GM12878 (cell line): ENCODE measurements around the gene FAM170B. TPM values are rescaled to one million over a fixed set of nuclear protein-coding genes. Genes with fewer than 3 reads are reported as not detected.

Source experiments
- ATAC-seq: fragments of 200-7000 bp; cut with Tn5 transposase; 3 replicates; pipeline ENCODE4 v1.9.1; 2020; ENCODE audit warnings: mild to moderate bottlenecking, moderate library complexity
- BruUV-seq: library from RNA; stranded (reverse); fragments of 400-500 nt; replicated peaks from 2 replicates; lab custom pipeline; 2021; lab: Mats Ljungman, UMichigan
- CTCF ChIA-PET: fragments of 300-600 bp; sonication (Branson Sonifier 250); formaldehyde crosslinking; extraction: SDS; loops from one replicate; lab custom pipeline; 2021; ENCODE audit warnings: inconsistent platforms; lab: Yijun Ruan, JAX
- POLR2A ChIA-PET: fragments of 350-600 bp; formaldehyde crosslinking; extraction: SDS; loops from one replicate; lab custom pipeline; 2021; ENCODE audit warnings: inconsistent platforms; lab: Charles Lee
- RAD21 ChIA-PET: fragments of 300-600 bp; sonication (Branson Sonifier 250); formaldehyde crosslinking; loops from one replicate; lab custom pipeline; 2023; ENCODE audit warnings: antibody characterized with exemption; ENCODE audit not compliant: unreplicated experiment; lab: Charles Lee
- SMC1A ChIA-PET: fragments of 300-600 bp; sonication (Branson Sonifier 250); formaldehyde crosslinking; loops from one replicate; lab custom pipeline; 2023; ENCODE audit not compliant: unreplicated experiment, uncharacterized antibody; lab: Charles Lee
- DNase-seq: peaks from one replicate; pipeline ENCODE4 v3.0.0-alpha.2; 2011; ENCODE audit warnings: low read depth, low spot score
- FAIRE-seq: peaks from 3 replicates; lab custom pipeline; 2011; peaks lifted over from hg19 to GRCh38; lab: Jason Lieb, UNC
- H2AFZ ChIP-seq: 2 replicates; pipeline ENCODE4 v1.6.0; 2011; ENCODE audit warnings: low read depth, low read length, control low read depth; ENCODE audit not compliant: control insufficient read depth
- H3K27ac ChIP-seq: 2 replicates; pipeline ENCODE4 v1.5.1; 2011; ENCODE audit warnings: control low read depth; ENCODE audit not compliant: control insufficient read depth, insufficient read depth
- H3K27me3 ChIP-seq, 2 experiments: replicated peaks in 1 of 2; 2 replicates each; pipeline versions ENCODE4 v1.6.0 to v1.6.1; 2011; ENCODE audit warnings: low read length in 1 of 2; ENCODE audit not compliant: control insufficient read depth in 2 of 2, insufficient read depth in 2 of 2
- H3K36me3 ChIP-seq, 2 experiments: 2 replicates each; pipeline ENCODE4 v1.5.1; 2011; ENCODE audit warnings: low read length in 1 of 2; ENCODE audit not compliant: control insufficient read depth in 2 of 2, insufficient read depth in 2 of 2
- H3K4me1 ChIP-seq: 2 replicates; pipeline ENCODE4 v1.6.1; 2011; ENCODE audit warnings: mild to moderate bottlenecking, low read length, moderate library complexity, mixed read lengths; ENCODE audit not compliant: control insufficient read depth, insufficient read depth
- H3K4me2 ChIP-seq: 2 replicates; pipeline ENCODE4 v1.6.0; 2011; ENCODE audit warnings: control low read depth; ENCODE audit not compliant: control insufficient read depth, insufficient read depth
- H3K4me3 ChIP-seq: fragments of 200-600 bp; sonication (generic); 2 replicates; pipeline ENCODE4 v1.5.1; 2016
- H3K79me2 ChIP-seq: 2 replicates; pipeline ENCODE4 v1.6.0; 2011; ENCODE audit warnings: low read length; ENCODE audit not compliant: control insufficient read depth, insufficient read depth
- H3K9ac ChIP-seq: 2 replicates; pipeline ENCODE4 v1.8.0; 2011; ENCODE audit warnings: low read length, control low read depth, mixed read lengths; ENCODE audit not compliant: control insufficient read depth, insufficient read depth
- H3K9me3 ChIP-seq: replicated peaks from 3 replicates; pipeline ENCODE4 v1.5.1; 2011; ENCODE audit warnings: mild to moderate bottlenecking, low read length; ENCODE audit not compliant: control insufficient read depth, insufficient read depth
- H4K20me1 ChIP-seq: 2 replicates; pipeline ENCODE4 v1.6.0; 2011; ENCODE audit not compliant: control insufficient read depth, insufficient read depth
- ATF7 ChIP-seq: fragments of 450-650 bp; IDR thresholded peaks from 2 replicates; pipeline ENCODE4 v1.6.1; 2016; ENCODE audit warnings: low read depth, mild to moderate bottlenecking
- BHLHE40 ChIP-seq, 2 experiments: fragments of 450-650 bp in 1 of 2; IDR thresholded peaks; 2 replicates each; pipeline ENCODE4 v1.6.1; 2011 to 2017; ENCODE audit warnings: low read depth in 2 of 2, borderline replicate concordance in 1 of 2, improper control_type of control experiment in 1 of 2, low read length in 1 of 2, mild to moderate bottlenecking in 1 of 2
- CREB1 ChIP-seq: IDR thresholded peaks from 2 replicates; pipeline ENCODE4 v1.6.1; 2012; ENCODE audit warnings: low read depth, mild to moderate bottlenecking, inconsistent platforms
- E2F8 ChIP-seq: fragments of 450-650 bp; IDR thresholded peaks from 2 replicates; pipeline ENCODE4 v1.6.1; 2018; ENCODE audit warnings: mild to moderate bottlenecking, low read depth, moderate library complexity; ENCODE audit not compliant: partially characterized antibody
- ETV6 ChIP-seq, 2 experiments: fragments of 450-650 bp in 1 of 2; IDR thresholded peaks in 1 of 2; conservative IDR thresholded peaks in 1 of 2; 2 replicates each; pipeline ENCODE4 v1.6.1; 2014; ENCODE audit warnings: antibody characterized with exemption in 1 of 2, borderline replicate concordance in 1 of 2, low read depth in 1 of 2, mild to moderate bottlenecking in 1 of 2, moderate library complexity in 1 of 2
- MLLT1 ChIP-seq: fragments of 450-650 bp; IDR thresholded peaks from 2 replicates; pipeline ENCODE4 v1.6.1; 2016; ENCODE audit warnings: mild to moderate bottlenecking
- NFXL1 ChIP-seq: fragments of 450-650 bp; IDR thresholded peaks from 2 replicates; pipeline ENCODE4 v1.6.1; 2017; ENCODE audit warnings: antibody characterized with exemption, mild to moderate bottlenecking, borderline replicate concordance
- TCF7 ChIP-seq: IDR thresholded peaks from 2 replicates; pipeline ENCODE4 v1.6.1; 2014; ENCODE audit warnings: antibody characterized with exemption, borderline replicate concordance
- ZBED1 ChIP-seq: IDR thresholded peaks from 2 replicates; pipeline ENCODE4 v1.6.1; 2016; ENCODE audit warnings: borderline replicate concordance
- WGBS: methylation state at CpG from one replicate; pipeline ENCODE4 v1.1.6; 2016; ENCODE audit warnings: low lambda C conversion rate; ENCODE audit not compliant: insufficient replicate concordance, insufficient coverage; ENCODE audit errors: missing lambda C conversion rate; 5-methylcytosine and 5-hydroxymethylcytosine counted together
- in situ Hi-C: fragments of 300-500 bp; cut with MboI; formaldehyde crosslinking; loops from 9 replicates; pipeline ENCODE4 v1.14.3; 2018; ENCODE audit warnings: mixed read lengths
- intact Hi-C: fragments of 100-400 bp; cut with micrococcal nuclease; formaldehyde crosslinking; loops from one replicate; pipeline ENCODE4 v1.14.2; 2022; ENCODE audit not compliant: unreplicated experiment
- polyA plus RNA-seq, 11 experiments: library from polyadenylated mRNA; depleted of rRNA in 4 of 11; unstranded in 6 of 11; stranded (reverse) in 5 of 11; fragments of >200 nt; fragmentation: Nextera tagmentation in 4 of 11; fragmentation: Illumina TruSeq in 1 of 11; extraction: Ambion mirVana in 4 of 11; extraction: Trizol in 1 of 11; gene quantifications; 1 replicate in 1 of 11; 2 replicates in 10 of 11; pipeline versions ENCODE4 v1.2.1 to v1.2.3, GENCODE V29; 2011 to 2016; ENCODE audit warnings: inconsistent platforms in 2 of 11, missing spikeins in 2 of 11, low read depth in 1 of 11
- total RNA-seq, 4 experiments: library from RNA; depleted of rRNA in 3 of 4; stranded (reverse); fragments of >200 nt in 3 of 4; fragmentation: Illumina TruSeq in 1 of 4; extraction: Trizol in 1 of 4; gene quantifications; 2 replicates each; pipeline versions ENCODE4 v1.2.1 to v1.2.3, GENCODE V29; 2013 to 2021
- TF ChIP-seq, protein P1 (sequence below): fragments of 450-650 bp; formaldehyde crosslinking; IDR thresholded peaks from 2 replicates; pipeline ENCODE4 v1.5.0; 2022; ENCODE audit warnings: mild to moderate bottlenecking, missing genetic modification characterization
- TF ChIP-seq, protein P2 (sequence below): fragments of 450-650 bp; IDR thresholded peaks from 2 replicates; pipeline ENCODE4 v1.6.1; 2017; ENCODE audit warnings: mild to moderate bottlenecking, moderate library complexity

The FAM170B gene
- total and polyA plus RNA-seq, 10 of the 15 experiments (the other 5 are each of a cell fraction or from before 2014, with no cell fraction given) = not detected

- Histone ChIP-seq H3K9me3 (no peaks in the 10 kb centered on the region; the same call in 2 of the 3 replicates), H3K9ac (no peak overlapping the region), H3K4me2 (no peak overlapping the region), H3K4me1 (no peaks in the 10 kb centered on the region), H3K27ac (no peak overlapping the region), H2AFZ (no peak overlapping the region), H3K79me2 (no peaks in the 10 kb centered on the region), H3K4me3 (no peak overlapping the region), H4K20me1 (no peaks in the 10 kb centered on the region), H3K27me3 (no peaks in the 10 kb centered on the region), H3K36me3 (no peaks in the 10 kb centered on the region)
- POLR2A ChIA-PET = no interaction called here
- SMC1A ChIA-PET = interaction anchor here (0.6 to 1.0 kb wide), 2 partner anchors 11 to 798 kb away, joined by 3 read pairs; no protein-coding TSS in a partner anchor
- ATAC-seq (peak; percentile 34; the same call in 1 of the 3 replicates), DNase-seq (no peak), FAIRE-seq (no peak)
- in situ Hi-C loops = no loop called here
- no TSS peak for BruUV-seq
- WGBS = 45% methylated on average over 4 of the region's 4 CpGs
- CTCF ChIA-PET = interaction anchor here (0.8 kb wide), 1 partner anchor 76 kb away, joined by 3 read pairs; no protein-coding TSS in a partner anchor
- RAD21 ChIA-PET = interaction anchor here (0.7 to 1.9 kb wide), 3 partner anchors 15 to 443 kb away, joined by 3 to 5 read pairs (median 3); no protein-coding TSS in a partner anchor
- intact Hi-C loops = no loop called here
- no peak for TF ChIP-seq MLLT1
- TF ChIP-seq TCF7 = no peak
- TF ChIP-seq, protein P1, sequence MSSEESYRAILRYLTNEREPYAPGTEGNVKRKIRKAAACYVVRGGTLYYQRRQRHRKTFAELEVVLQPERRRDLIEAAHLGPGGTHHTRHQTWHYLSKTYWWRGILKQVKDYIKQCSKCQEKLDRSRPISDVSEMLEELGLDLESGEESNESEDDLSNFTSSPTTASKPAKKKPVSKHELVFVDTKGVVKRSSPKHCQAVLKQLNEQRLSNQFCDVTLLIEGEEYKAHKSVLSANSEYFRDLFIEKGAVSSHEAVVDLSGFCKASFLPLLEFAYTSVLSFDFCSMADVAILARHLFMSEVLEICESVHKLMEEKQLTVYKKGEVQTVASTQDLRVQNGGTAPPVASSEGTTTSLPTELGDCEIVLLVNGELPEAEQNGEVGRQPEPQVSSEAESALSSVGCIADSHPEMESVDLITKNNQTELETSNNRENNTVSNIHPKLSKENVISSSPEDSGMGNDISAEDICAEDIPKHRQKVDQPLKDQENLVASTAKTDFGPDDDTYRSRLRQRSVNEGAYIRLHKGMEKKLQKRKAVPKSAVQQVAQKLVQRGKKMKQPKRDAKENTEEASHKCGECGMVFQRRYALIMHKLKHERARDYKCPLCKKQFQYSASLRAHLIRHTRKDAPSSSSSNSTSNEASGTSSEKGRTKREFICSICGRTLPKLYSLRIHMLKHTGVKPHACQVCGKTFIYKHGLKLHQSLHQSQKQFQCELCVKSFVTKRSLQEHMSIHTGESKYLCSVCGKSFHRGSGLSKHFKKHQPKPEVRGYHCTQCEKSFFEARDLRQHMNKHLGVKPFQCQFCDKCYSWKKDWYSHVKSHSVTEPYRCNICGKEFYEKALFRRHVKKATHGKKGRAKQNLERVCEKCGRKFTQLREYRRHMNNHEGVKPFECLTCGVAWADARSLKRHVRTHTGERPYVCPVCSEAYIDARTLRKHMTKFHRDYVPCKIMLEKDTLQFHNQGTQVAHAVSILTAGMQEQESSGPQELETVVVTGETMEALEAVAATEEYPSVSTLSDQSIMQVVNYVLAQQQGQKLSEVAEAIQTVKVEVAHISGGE (CRISPR knock-in tag) = no peak
- no peak for TF ChIP-seq ZBED1
- TF ChIP-seq ATF7 = no peak
- no peak for TF ChIP-seq E2F8
- no peak for TF ChIP-seq ETV6 (conservative IDR thresholded peaks at IDR 0.05 in 1 of 2, IDR thresholded peaks at IDR 0.05 in 1 of 2; ENCODE audit: borderline replicate concordance in 1 of 2, low read depth in 1 of 2)
- TF ChIP-seq BHLHE40 (IDR thresholded peaks at IDR 0.05; ENCODE audit: borderline replicate concordance in 1 of 2, low read depth in 2 of 2, low read length in 1 of 2) = no peak
- no peak for TF ChIP-seq CREB1
- TF ChIP-seq, protein P2, sequence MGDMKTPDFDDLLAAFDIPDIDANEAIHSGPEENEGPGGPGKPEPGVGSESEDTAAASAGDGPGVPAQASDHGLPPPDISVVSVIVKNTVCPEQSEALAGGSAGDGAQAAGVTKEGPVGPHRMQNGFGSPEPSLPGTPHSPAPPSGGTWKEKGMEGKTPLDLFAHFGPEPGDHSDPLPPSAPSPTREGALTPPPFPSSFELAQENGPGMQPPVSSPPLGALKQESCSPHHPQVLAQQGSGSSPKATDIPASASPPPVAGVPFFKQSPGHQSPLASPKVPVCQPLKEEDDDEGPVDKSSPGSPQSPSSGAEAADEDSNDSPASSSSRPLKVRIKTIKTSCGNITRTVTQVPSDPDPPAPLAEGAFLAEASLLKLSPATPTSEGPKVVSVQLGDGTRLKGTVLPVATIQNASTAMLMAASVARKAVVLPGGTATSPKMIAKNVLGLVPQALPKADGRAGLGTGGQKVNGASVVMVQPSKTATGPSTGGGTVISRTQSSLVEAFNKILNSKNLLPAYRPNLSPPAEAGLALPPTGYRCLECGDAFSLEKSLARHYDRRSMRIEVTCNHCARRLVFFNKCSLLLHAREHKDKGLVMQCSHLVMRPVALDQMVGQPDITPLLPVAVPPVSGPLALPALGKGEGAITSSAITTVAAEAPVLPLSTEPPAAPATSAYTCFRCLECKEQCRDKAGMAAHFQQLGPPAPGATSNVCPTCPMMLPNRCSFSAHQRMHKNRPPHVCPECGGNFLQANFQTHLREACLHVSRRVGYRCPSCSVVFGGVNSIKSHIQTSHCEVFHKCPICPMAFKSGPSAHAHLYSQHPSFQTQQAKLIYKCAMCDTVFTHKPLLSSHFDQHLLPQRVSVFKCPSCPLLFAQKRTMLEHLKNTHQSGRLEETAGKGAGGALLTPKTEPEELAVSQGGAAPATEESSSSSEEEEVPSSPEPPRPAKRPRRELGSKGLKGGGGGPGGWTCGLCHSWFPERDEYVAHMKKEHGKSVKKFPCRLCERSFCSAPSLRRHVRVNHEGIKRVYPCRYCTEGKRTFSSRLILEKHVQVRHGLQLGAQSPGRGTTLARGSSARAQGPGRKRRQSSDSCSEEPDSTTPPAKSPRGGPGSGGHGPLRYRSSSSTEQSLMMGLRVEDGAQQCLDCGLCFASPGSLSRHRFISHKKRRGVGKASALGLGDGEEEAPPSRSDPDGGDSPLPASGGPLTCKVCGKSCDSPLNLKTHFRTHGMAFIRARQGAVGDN = no peak
- TF ChIP-seq NFXL1 = no peak
These were observed 18.8 kb upstream of the FAM170B start for GRCh38 chr10:49152663-49153062.
